ENCODE measurements around the gene MMP28.

DNA sequence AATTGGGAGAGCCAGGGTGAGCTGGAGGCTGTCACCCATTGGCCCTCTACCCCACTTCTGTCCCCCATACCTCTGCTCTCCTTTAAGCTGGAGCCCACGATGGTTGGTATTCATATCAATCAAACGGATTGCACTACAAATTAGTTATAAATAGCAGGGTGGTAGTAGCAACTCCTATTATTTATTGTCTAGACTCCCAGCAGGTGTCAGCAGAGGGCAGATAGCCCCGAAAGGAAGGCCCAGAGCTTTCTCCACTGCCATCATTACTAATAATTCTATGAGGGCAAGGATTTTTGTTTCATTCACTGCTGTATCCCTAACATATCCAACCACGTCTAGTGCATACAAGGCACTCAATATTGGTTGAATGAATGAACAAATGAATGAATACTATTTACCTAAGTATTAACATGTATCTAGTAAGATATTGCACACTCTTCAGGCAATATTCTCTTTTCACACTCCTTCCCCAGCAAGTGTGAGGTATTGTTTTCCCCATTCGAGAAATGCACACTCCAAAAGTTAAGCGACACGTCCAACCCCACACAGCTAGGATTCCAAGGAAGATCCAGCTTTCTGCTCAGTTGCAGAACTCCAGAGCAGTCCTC lies 28.4 kb downstream of the MMP28 start:
- TF ChIP-seq CTCF (conservative IDR thresholded peaks at IDR 0.05; ENCODE audit: low read depth, low read length) (peak; percentile 80), POLR2A (IDR thresholded peaks at IDR 0.05; ENCODE audit: low read depth, low read length) (no peak), MXI1 (IDR thresholded peaks at IDR 0.05; ENCODE audit: borderline replicate concordance, low read depth, low read length) (no peak)

Data from IMR-90 (cell line).